Progenitor cell of endocrine pancreas (in vitro differentiated cells): Measurements from ENCODE around the gene UMOD. TPM values are rescaled to one million over a fixed set of nuclear protein-coding genes. Genes with fewer than 3 reads are reported as not detected.

Experiments
- DNase-seq: peaks from one replicate; pipeline ENCODE4 v3.0.0; 2021; ENCODE audit warnings: low spot score; ENCODE audit not compliant: unreplicated experiment
- H3K27ac Mint-ChIP-seq: 2 replicates; pipeline ENCODE4 v1.8.0; 2021; ENCODE audit warnings: mild to moderate bottlenecking, moderate library complexity, mixed read lengths
- H3K27me3 Mint-ChIP-seq: 2 replicates; pipeline ENCODE4 v1.8.0; 2021; ENCODE audit warnings: mixed read lengths
- H3K36me3 Mint-ChIP-seq: 2 replicates; pipeline ENCODE4 v1.8.0; 2022; ENCODE audit warnings: mixed read lengths; ENCODE audit not compliant: insufficient read depth
- H3K4me1 Mint-ChIP-seq: 2 replicates; pipeline ENCODE4 v1.8.0; 2021; ENCODE audit warnings: low read depth, mixed read lengths
- H3K4me3 Mint-ChIP-seq: 2 replicates; pipeline ENCODE4 v1.8.0; 2021; ENCODE audit warnings: low read depth, mild to moderate bottlenecking, moderate library complexity, mixed read lengths
- H3K9me3 Mint-ChIP-seq: 2 replicates; pipeline ENCODE4 v1.8.0; 2021; ENCODE audit warnings: low read depth, mixed read lengths
- total RNA-seq: library from RNA; stranded (reverse); gene quantifications from 2 replicates; pipeline ENCODE4 v1.2.1, GENCODE V29; 2021
- TF ChIP-seq, protein P1 (sequence below): fragments of 200-600 bp; sonication (generic); IDR thresholded peaks from one replicate; pipeline ENCODE4 v1.5.0; 2021; ENCODE audit warnings: antibody characterized with exemption, mild to moderate bottlenecking; ENCODE audit not compliant: unreplicated experiment

The UMOD gene
- total RNA-seq, 1 donor from 2014 or later = not detected

DNA sequence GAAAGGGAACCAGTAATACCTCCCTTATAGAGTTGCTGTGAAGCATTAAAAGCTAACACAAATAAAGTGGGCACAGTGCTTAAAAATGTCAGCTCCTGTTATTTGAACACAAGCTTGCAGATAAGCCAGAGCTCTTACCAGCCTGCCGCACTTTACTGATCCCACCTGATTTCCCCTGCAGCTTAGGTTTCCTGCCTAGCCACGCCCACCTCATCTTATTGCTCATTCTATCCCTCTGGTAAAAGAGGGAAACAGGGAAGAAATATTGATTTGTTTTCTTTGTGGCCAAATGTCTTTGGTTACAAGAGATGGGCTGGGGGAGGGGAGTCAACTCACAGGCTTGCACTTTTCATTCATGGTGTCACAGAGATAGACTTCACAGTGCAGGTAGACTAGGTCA lies 15.6 kb downstream of the UMOD start:
- DNase-seq = no peak
- TF ChIP-seq, protein P1, sequence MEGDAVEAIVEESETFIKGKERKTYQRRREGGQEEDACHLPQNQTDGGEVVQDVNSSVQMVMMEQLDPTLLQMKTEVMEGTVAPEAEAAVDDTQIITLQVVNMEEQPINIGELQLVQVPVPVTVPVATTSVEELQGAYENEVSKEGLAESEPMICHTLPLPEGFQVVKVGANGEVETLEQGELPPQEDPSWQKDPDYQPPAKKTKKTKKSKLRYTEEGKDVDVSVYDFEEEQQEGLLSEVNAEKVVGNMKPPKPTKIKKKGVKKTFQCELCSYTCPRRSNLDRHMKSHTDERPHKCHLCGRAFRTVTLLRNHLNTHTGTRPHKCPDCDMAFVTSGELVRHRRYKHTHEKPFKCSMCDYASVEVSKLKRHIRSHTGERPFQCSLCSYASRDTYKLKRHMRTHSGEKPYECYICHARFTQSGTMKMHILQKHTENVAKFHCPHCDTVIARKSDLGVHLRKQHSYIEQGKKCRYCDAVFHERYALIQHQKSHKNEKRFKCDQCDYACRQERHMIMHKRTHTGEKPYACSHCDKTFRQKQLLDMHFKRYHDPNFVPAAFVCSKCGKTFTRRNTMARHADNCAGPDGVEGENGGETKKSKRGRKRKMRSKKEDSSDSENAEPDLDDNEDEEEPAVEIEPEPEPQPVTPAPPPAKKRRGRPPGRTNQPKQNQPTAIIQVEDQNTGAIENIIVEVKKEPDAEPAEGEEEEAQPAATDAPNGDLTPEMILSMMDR = no peak
- Mint-ChIP-seq H3K9me3 (no peaks in the 10 kb centered on the region), H3K27me3 (peaks cover 3% of the 10 kb centered on the region), H3K4me3 (no peak overlapping the region), H3K36me3 (no peaks in the 10 kb centered on the region), H3K4me1 (peaks cover 10% of the 10 kb centered on the region), H3K27ac (no peak overlapping the region)

DNA sequence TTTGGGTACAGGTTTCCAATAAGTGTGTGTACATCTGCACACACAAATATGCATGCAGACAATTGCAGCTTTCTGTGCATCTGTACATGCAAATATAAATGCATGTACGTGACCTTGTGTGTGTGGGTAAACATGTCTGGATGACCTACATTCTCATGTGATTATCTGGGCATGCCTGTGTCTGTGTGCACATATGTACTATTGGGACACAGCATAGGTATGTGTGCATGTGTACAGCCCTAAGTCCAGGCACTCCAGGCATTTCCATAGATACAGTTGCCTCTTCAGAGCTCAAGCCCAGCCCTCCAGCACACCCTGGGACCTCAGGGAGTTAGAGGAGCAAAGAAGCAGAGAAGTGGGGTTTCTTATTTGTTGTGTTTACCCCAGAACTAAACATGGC lies 18.1 kb downstream of the UMOD start:
- DNase-seq = no peak
- Mint-ChIP-seq H3K27ac (no peak overlapping the region), H3K4me1 (peaks cover 32% of the 10 kb centered on the region), H3K27me3 (peaks cover 3% of the 10 kb centered on the region), H3K9me3 (peaks cover under 1% of the 10 kb centered on the region), H3K36me3 (no peaks in the 10 kb centered on the region), H3K4me3 (no peak overlapping the region)
- TF ChIP-seq, protein P1 = no peak

GRCh38 chr16:20333120-20333519 lies 19.4 kb downstream of the UMOD start:
- DNase-seq = no peak
- Mint-ChIP-seq H3K36me3 (peaks cover 3% of the 10 kb centered on the region), H3K9me3 (peaks cover 10% of the 10 kb centered on the region), H3K4me1 (peaks cover 42% of the 10 kb centered on the region), H3K4me3 (no peak overlapping the region), H3K27ac (no peak overlapping the region), H3K27me3 (peaks cover 3% of the 10 kb centered on the region)
- TF ChIP-seq, protein P1 = no peak

DNA sequence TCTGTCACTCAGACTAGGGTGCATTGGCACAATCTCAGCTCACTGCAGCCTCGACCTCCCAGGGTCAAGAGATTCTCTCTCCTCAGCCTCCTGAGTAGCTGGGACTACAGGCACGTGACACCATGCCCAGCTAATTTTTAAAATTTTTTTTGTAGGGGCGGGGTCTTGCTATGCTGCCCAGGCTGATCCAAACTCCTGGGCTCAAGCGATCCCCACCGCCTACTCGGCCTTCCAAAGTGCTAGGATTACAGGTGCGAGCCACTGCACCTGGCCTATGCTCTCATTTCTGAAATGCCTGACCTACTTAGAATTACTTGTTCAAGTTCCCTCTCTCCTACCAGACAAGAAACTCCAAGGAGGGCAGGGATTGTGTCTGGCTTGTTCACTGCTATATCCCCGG lies 20.1 kb downstream of the UMOD start:
- H3K36me3 Mint-ChIP-seq = peaks cover 3% of the 10 kb centered on the region
- peaks cover 3% of the 10 kb centered on the region for H3K27me3 Mint-ChIP-seq
- H3K27ac Mint-ChIP-seq = no peak overlapping the region
- H3K9me3 Mint-ChIP-seq = peaks cover 13% of the 10 kb centered on the region
- peaks cover 49% of the 10 kb centered on the region for H3K4me1 Mint-ChIP-seq
- no peak for DNase-seq
- H3K4me3 Mint-ChIP-seq = no peak overlapping the region
- TF ChIP-seq, protein P1 = no peak

DNA sequence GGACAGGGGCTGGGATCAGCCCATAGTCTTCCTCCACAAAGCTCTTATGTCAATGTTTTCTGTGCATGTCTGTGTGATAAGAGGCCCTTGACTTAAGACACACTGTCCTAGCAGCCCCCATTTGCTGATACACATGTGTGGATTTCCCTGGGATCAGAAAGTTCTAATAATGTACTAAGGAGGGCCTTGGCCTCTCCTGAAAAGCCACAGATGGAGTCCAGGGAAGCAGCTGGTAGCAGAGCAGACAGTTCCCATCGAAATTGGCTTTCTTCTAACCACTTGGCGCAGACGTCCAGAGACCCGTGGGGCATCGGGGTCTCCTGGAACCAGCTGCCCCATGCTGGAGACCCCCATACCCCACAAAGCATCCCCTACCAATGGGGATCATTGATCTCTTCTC lies 20.9 kb downstream of the UMOD start:
- H3K9me3 Mint-ChIP-seq = peaks cover 14% of the 10 kb centered on the region

More for the DNA sequence above, 20.9 kb downstream of the UMOD start:
- Mint-ChIP-seq H3K4me3 (no peak overlapping the region), H3K4me1 (peaks cover 45% of the 10 kb centered on the region), H3K27ac (no peak overlapping the region), H3K36me3 (peaks cover 3% of the 10 kb centered on the region), H3K27me3 (peaks cover 3% of the 10 kb centered on the region)
- no peak for DNase-seq
- TF ChIP-seq, protein P1 = no peak
